ENCODE measurements around the gene PDC. TPM values are rescaled to one million over a fixed set of nuclear protein-coding genes. Genes with fewer than 3 reads are reported as not detected.

PDC gene
- polyA plus RNA-seq, 1 experiment, result not detected

GRCh38 chr1:186440584-186440983, 20.3 kb downstream of the PDC start:
- ChIA-PET CTCF (no interaction called here), POLR2A (no interaction called here)
- no peak for DNase-seq (ENCODE audit: low read depth)
- no peak for TF ChIP-seq CTCF (IDR thresholded peaks at IDR 0.05; ENCODE audit: insufficient read depth, low read depth, low read length)
- H3K4me3 ChIP-seq (ENCODE audit: low read depth, low read length), result no peak overlapping the region
- no peaks in the 10 kb centered on the region for H3K27me3 ChIP-seq (ENCODE audit: control insufficient read depth, insufficient read depth, low read length)
- H3K36me3 ChIP-seq (ENCODE audit: control insufficient read depth, insufficient read depth, low read length), result no peaks in the 10 kb centered on the region

GRCh38 chr1:186438567-186438966, 22.3 kb downstream of the PDC start:
- ChIA-PET CTCF (interaction anchor here (0.8 kb wide), 1 partner anchor 15 kb away, joined by 3 read pairs; no protein-coding TSS in a partner anchor), POLR2A (no interaction called here)
- H3K4me3 ChIP-seq (ENCODE audit: low read depth, low read length), result no peak overlapping the region
- no peaks in the 10 kb centered on the region for H3K36me3 ChIP-seq (ENCODE audit: control insufficient read depth, insufficient read depth, low read length)
- H3K27me3 ChIP-seq (ENCODE audit: control insufficient read depth, insufficient read depth, low read length), result no peaks in the 10 kb centered on the region
- no peak for DNase-seq (ENCODE audit: low read depth)
- no peak for TF ChIP-seq CTCF (IDR thresholded peaks at IDR 0.05; ENCODE audit: insufficient read depth, low read depth, low read length)

- POLR2A ChIA-PET, result no interaction called here
- Histone ChIP-seq H3K4me3 (ENCODE audit: low read depth, low read length) (no peak overlapping the region), H3K27me3 (ENCODE audit: control insufficient read depth, insufficient read depth, low read length) (no peaks in the 10 kb centered on the region), H3K36me3 (ENCODE audit: control insufficient read depth, insufficient read depth, low read length) (no peaks in the 10 kb centered on the region)
- CTCF ChIA-PET, result no interaction called here
- DNase-seq (ENCODE audit: low read depth), result no peak
- no peak for TF ChIP-seq CTCF (IDR thresholded peaks at IDR 0.05; ENCODE audit: insufficient read depth, low read depth, low read length)
Measured at GRCh38 chr1:186435336-186435735, 25.6 kb downstream of the PDC start.

- no peak for DNase-seq (ENCODE audit: low read depth)
- Histone ChIP-seq H3K36me3 (ENCODE audit: control insufficient read depth, insufficient read depth, low read length) (no peaks in the 10 kb centered on the region), H3K27me3 (ENCODE audit: control insufficient read depth, insufficient read depth, low read length) (no peaks in the 10 kb centered on the region), H3K4me3 (ENCODE audit: low read depth, low read length) (no peak overlapping the region)
- no peak for TF ChIP-seq CTCF (IDR thresholded peaks at IDR 0.05; ENCODE audit: insufficient read depth, low read depth, low read length)
- POLR2A ChIA-PET, result no interaction called here
- CTCF ChIA-PET, result no interaction called here
Measured at GRCh38 chr1:186429017-186429416, 31.9 kb downstream of the PDC start.

GRCh38 chr1:186426118-186426517, 34.8 kb downstream of the PDC start:
- no peak for TF ChIP-seq CTCF (IDR thresholded peaks at IDR 0.05; ENCODE audit: insufficient read depth, low read depth, low read length)

More at GRCh38 chr1:186426118-186426517, 34.8 kb downstream of the PDC start:
- ChIA-PET POLR2A (no interaction called here), CTCF (interaction anchor here (1.1 kb wide), 1 partner anchor 19 kb away, joined by 3 read pairs; no protein-coding TSS in a partner anchor)
- no peak overlapping the region for H3K4me3 ChIP-seq (ENCODE audit: low read depth, low read length)
- no peaks in the 10 kb centered on the region for H3K27me3 ChIP-seq (ENCODE audit: control insufficient read depth, insufficient read depth, low read length)
- no peaks in the 10 kb centered on the region for H3K36me3 ChIP-seq (ENCODE audit: control insufficient read depth, insufficient read depth, low read length)
- DNase-seq (ENCODE audit: low read depth), result no peak

All from BJ (cell line).